HL-60 (cell line): Measurements from ENCODE around the gene WWOX.

Experiments
- GABPA ChIP-seq: IDR thresholded peaks from 2 replicates; pipeline ENCODE4 v1.6.1; 2012; ENCODE audit warnings: low read depth
- POLR2AphosphoS5 ChIP-seq: IDR thresholded peaks from 2 replicates; pipeline ENCODE4 v1.6.1; 2012; ENCODE audit warnings: low read depth
- SPI1 ChIP-seq: IDR thresholded peaks from 2 replicates; pipeline ENCODE4 v1.6.1; 2012; ENCODE audit warnings: low read depth, mild to moderate bottlenecking, borderline replicate concordance
- TF ChIP-seq, protein P1 (sequence below): IDR thresholded peaks from one replicate; pipeline ENCODE4 v1.5.1; 2011; ENCODE audit warnings: low read length, control low read depth, inconsistent platforms; ENCODE audit not compliant: insufficient read depth

- TF ChIP-seq, protein P1, sequence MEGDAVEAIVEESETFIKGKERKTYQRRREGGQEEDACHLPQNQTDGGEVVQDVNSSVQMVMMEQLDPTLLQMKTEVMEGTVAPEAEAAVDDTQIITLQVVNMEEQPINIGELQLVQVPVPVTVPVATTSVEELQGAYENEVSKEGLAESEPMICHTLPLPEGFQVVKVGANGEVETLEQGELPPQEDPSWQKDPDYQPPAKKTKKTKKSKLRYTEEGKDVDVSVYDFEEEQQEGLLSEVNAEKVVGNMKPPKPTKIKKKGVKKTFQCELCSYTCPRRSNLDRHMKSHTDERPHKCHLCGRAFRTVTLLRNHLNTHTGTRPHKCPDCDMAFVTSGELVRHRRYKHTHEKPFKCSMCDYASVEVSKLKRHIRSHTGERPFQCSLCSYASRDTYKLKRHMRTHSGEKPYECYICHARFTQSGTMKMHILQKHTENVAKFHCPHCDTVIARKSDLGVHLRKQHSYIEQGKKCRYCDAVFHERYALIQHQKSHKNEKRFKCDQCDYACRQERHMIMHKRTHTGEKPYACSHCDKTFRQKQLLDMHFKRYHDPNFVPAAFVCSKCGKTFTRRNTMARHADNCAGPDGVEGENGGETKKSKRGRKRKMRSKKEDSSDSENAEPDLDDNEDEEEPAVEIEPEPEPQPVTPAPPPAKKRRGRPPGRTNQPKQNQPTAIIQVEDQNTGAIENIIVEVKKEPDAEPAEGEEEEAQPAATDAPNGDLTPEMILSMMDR, result no peak
- TF ChIP-seq GABPA, result no peak
- TF ChIP-seq SPI1, result no peak
- no peak for TF ChIP-seq POLR2AphosphoS5
Measured at GRCh38 chr16:78242239-78242630, 142.8 kb downstream of the WWOX start.
